GM21367 (cell line): ENCODE results near the gene SLC4A11.

ENCODE experiments used
- ATAC-seq: cut with Tn5 transposase; IDR thresholded peaks from one replicate; pipeline ENCODE4 v1.9.1; 2021; ENCODE audit not compliant: unreplicated experiment

The SLC4A11 gene

GRCh38 chr20:3177746-3178485 lies 61.1 kb downstream of the SLC4A11 start:
- no peak for ATAC-seq
